Ovary (tissue), 9 donors: ENCODE measurements around the gene AFG3L2. TPM values are rescaled to one million over a fixed set of nuclear protein-coding genes. Genes with fewer than 3 reads are reported as not detected.
A peak's percentile ranks its signal among the peaks of the same experiment; 100 is the strongest.

Experiments
- DNase-seq, 5 donors: peaks; one replicate each; pipeline ENCODE4 v3.0.0-alpha.2; 2019 to 2020
- H3K27ac ChIP-seq, 2 donors: fragments of 200-600 bp; one replicate each; pipeline versions ENCODE4 v1.5.1 to v1.8.0; 2019 to 2022
- H3K27me3 ChIP-seq: fragments of 200-600 bp; one replicate; pipeline ENCODE4 v1.8.0; 2022
- H3K36me3 ChIP-seq: fragments of 200-600 bp; sonication (generic); one replicate; pipeline ENCODE4 v1.5.1; 2019
- H3K4me1 ChIP-seq: one replicate; pipeline ENCODE4 v1.8.1; 2013; ENCODE audit warnings: mild to moderate bottlenecking, moderate library complexity; ENCODE audit not compliant: insufficient read depth
- H3K4me3 ChIP-seq: fragments of 200-600 bp; sonication (generic); one replicate; pipeline ENCODE4 v1.5.1; 2017
- H3K9me3 ChIP-seq, 2 donors: fragments of 200-600 bp in 1 of 2; sonication (generic) in 1 of 2; one replicate each; pipeline versions ENCODE4 v1.5.1 to v1.8.1; 2013 to 2019; ENCODE audit warnings: mild to moderate bottlenecking in 1 of 2, moderate library complexity in 1 of 2
- CTCF ChIP-seq, 3 donors: fragments of 450-650 bp in 2 of 3; fragments of 200-600 bp in 1 of 3; IDR thresholded peaks; one replicate each; pipeline versions ENCODE4 v1.5.1 to v1.8.0; 2016 to 2022; ENCODE audit warnings: antibody characterized with exemption in 3 of 3, mild to moderate bottlenecking in 1 of 3
- EP300 ChIP-seq: sonication (generic); formaldehyde crosslinking; IDR thresholded peaks from one replicate; pipeline ENCODE4 v1.6.1; 2017; ENCODE audit warnings: antibody characterized with exemption
- POLR2A ChIP-seq: fragments of 450-650 bp; IDR thresholded peaks from one replicate; pipeline ENCODE4 v1.6.1; 2017; ENCODE audit warnings: antibody characterized with exemption, mild to moderate bottlenecking, moderate library complexity
- WGBS, 3 donors: extraction: QIAGEN DNeasy Blood & Tissue Kit in 1 of 3; methylation state at CpG; one replicate each; pipeline versions ENCODE4 v1.1.5 to v1.1.7; 2013 to 2017; 5-methylcytosine and 5-hydroxymethylcytosine counted together
- intact Hi-C, 4 donors: fragments of 100-400 bp; cut with DNase I; formaldehyde crosslinking; loops; one replicate each; pipeline versions ENCODE4 v1.11.0 to v1.15.1; 2022 to 2023
- polyA plus RNA-seq, 2 donors: library from polyadenylated mRNA; stranded (reverse); fragments of 200-250 nt in 1 of 2; fragments of 350-450 nt in 1 of 2; fragmentation: Illumina TruSeq in 1 of 2; extraction: RNeasy Lipid Tissue Mini Kit (QIAGEN cat#74804) in 1 of 2; gene quantifications; one replicate each; pipeline ENCODE4 v1.2.3, GENCODE V29; 2013 to 2014
- total RNA-seq, 7 donors: library from RNA; depleted of rRNA in 2 of 7; stranded (reverse); fragments of >200 nt in 2 of 7; fragmentation: NEBNext Ultra II Directional in 3 of 7; extraction: Animal tissue kit (Norgen Biotek cat#: 25700) in 3 of 7; gene quantifications; one replicate each; pipeline versions ENCODE4 v1.1.0 to v1.2.4, GENCODE V29; 2016 to 2023
- donor health status: DM: no; HTN: no; CAD: no; lungs with moderate emphysema.
- donor health status: DM: no; HTN: no; CAD: no.
- donor health status: Bipolar disorder and iron deficiency.
- donor health status: DM: yes; HTN: yes; CAD: no.
- donor health status: DM: no; HTN: no; CAD: no.
- donor health status: DM: yes; HTN: yes; CAD: no.

AFG3L2 gene
- total and polyA plus RNA-seq, 9 donors = 28.3 to 42.5 (median 34.9) TPM

GRCh38 chr18:12305930-12306629, 70.9 kb downstream of the AFG3L2 start:
- peaks cover 1% of the 10 kb centered on the region for H3K4me1 ChIP-seq
- no peak for TF ChIP-seq EP300
- DNase-seq = peak in 1 of 5 donors; percentile 25
- H3K27ac ChIP-seq = no peak overlapping the region
- H3K27me3 ChIP-seq = no peaks in the 10 kb centered on the region
- H3K4me3 ChIP-seq = no peak overlapping the region
- intact Hi-C loops = no loop called here
- H3K9me3 ChIP-seq = no peaks in the 10 kb centered on the region
- no peaks in the 10 kb centered on the region for H3K36me3 ChIP-seq
- 80 to 90% (median 90%) methylated on average over 25 of the region's 25 CpGs for WGBS, 3 donors

GRCh38 chr18:12305211-12305610, 71.8 kb downstream of the AFG3L2 start:
- intact Hi-C loops = no loop called here
- 82 to 86% (median 86%) methylated on average over 12 of the region's 12 CpGs for WGBS, 3 donors

GRCh38 chr18:12304351-12305210, 72.4 kb downstream of the AFG3L2 start:
- Histone ChIP-seq H3K27me3 (no peaks in the 10 kb centered on the region), H3K9me3 (no peaks in the 10 kb centered on the region), H3K4me3 (no peak overlapping the region), H3K27ac (no peak overlapping the region), H3K4me1 (peaks cover 1% of the 10 kb centered on the region), H3K36me3 (no peaks in the 10 kb centered on the region)
- WGBS, 3 donors = 65 to 74% (median 68%) methylated on average over 19 of the region's 19 CpGs
- intact Hi-C loops = no loop called here
- no peak for TF ChIP-seq CTCF (IDR thresholded peaks at IDR 0.05)
- TF ChIP-seq EP300 = no peak
- TF ChIP-seq POLR2A = no peak
- peak in 1 of 5 donors; percentile 8 for DNase-seq

More at GRCh38 chr18:12305211-12305610, 71.8 kb downstream of the AFG3L2 start:
- no peaks in the 10 kb centered on the region for H3K27me3 ChIP-seq
- H3K4me1 ChIP-seq = peaks cover 1% of the 10 kb centered on the region
- H3K4me3 ChIP-seq = no peak overlapping the region
- H3K27ac ChIP-seq = no peak overlapping the region
- TF ChIP-seq POLR2A (no peak), EP300 (no peak), CTCF (IDR thresholded peaks at IDR 0.05) (no peak)
- H3K36me3 ChIP-seq = no peaks in the 10 kb centered on the region
- no peak for DNase-seq
- no peaks in the 10 kb centered on the region for H3K9me3 ChIP-seq

- Histone ChIP-seq H3K4me1 (peaks cover 1% of the 10 kb centered on the region), H3K36me3 (no peaks in the 10 kb centered on the region), H3K27me3 (no peaks in the 10 kb centered on the region), H3K4me3 (no peak overlapping the region), H3K27ac (no peak overlapping the region), H3K9me3 (no peaks in the 10 kb centered on the region)
- WGBS, 3 donors = 84 to 89% (median 88%) methylated on average over 14 of the region's 14 CpGs
- intact Hi-C loops = no loop called here
- peak in 1 of 5 donors; percentile 11 for DNase-seq
- TF ChIP-seq CTCF (IDR thresholded peaks at IDR 0.05) (no peak), EP300 (no peak), POLR2A (no peak)
Measured at GRCh38 chr18:12302391-12303147, 74.5 kb downstream of the AFG3L2 start.
